PC-3 (cell line): Measurements from ENCODE around the gene LTBP4.

Experiments
- EZH2phosphoT487 ChIP-seq: fragments of 300-600 bp; sonication (generic); IDR thresholded peaks from 2 replicates; pipeline ENCODE4 v1.6.1; 2018; ENCODE audit warnings: mild to moderate bottlenecking, antibody characterized with exemption, low read length, borderline replicate concordance
- TF ChIP-seq, protein P1 (sequence below): fragments of 300-600 bp; sonication (generic); conservative IDR thresholded peaks from 2 replicates; pipeline ENCODE4 v1.5.1; 2017; ENCODE audit warnings: antibody characterized with exemption, low read depth, mild to moderate bottlenecking, low read length

GRCh38 chr19:40592170-40592569 is 9.0 kb upstream of the LTBP4 start:
- TF ChIP-seq, protein P1, sequence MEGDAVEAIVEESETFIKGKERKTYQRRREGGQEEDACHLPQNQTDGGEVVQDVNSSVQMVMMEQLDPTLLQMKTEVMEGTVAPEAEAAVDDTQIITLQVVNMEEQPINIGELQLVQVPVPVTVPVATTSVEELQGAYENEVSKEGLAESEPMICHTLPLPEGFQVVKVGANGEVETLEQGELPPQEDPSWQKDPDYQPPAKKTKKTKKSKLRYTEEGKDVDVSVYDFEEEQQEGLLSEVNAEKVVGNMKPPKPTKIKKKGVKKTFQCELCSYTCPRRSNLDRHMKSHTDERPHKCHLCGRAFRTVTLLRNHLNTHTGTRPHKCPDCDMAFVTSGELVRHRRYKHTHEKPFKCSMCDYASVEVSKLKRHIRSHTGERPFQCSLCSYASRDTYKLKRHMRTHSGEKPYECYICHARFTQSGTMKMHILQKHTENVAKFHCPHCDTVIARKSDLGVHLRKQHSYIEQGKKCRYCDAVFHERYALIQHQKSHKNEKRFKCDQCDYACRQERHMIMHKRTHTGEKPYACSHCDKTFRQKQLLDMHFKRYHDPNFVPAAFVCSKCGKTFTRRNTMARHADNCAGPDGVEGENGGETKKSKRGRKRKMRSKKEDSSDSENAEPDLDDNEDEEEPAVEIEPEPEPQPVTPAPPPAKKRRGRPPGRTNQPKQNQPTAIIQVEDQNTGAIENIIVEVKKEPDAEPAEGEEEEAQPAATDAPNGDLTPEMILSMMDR, result no peak
- no peak for TF ChIP-seq EZH2phosphoT487
